Neuronal stem cell (in vitro differentiated cells): ENCODE measurements around the gene ADAMTS17.

ENCODE experiments used
- DNase-seq: peaks from one replicate; pipeline ENCODE4 v3.0.0-alpha.2; 2013; ENCODE audit warnings: low spot score
- H2AFZ ChIP-seq: one replicate; pipeline ENCODE4 v1.6.1; 2013; ENCODE audit warnings: mild to moderate bottlenecking, low read length, inconsistent platforms
- H2AK5ac ChIP-seq: 2 replicates; pipeline ENCODE4 v1.6.1; 2013; ENCODE audit warnings: low read depth, mild to moderate bottlenecking, inconsistent platforms, low read length, moderate library complexity, mixed read lengths
- H2BK120ac ChIP-seq: 2 replicates; pipeline ENCODE4 v1.6.1; 2013; ENCODE audit warnings: low read depth, mild to moderate bottlenecking, inconsistent platforms, low read length, moderate library complexity, mixed read lengths
- H2BK12ac ChIP-seq: one replicate; pipeline ENCODE4 v1.6.1; 2013; ENCODE audit warnings: low read length, inconsistent platforms
- H2BK15ac ChIP-seq: 2 replicates; pipeline ENCODE4 v1.6.1; 2013; ENCODE audit warnings: mild to moderate bottlenecking, low read length, inconsistent platforms, mixed read lengths
- H2BK5ac ChIP-seq: one replicate; pipeline ENCODE4 v1.6.1; 2013; ENCODE audit warnings: inconsistent platforms, mild to moderate bottlenecking, low read length, moderate library complexity
- H3K14ac ChIP-seq: one replicate; pipeline ENCODE4 v1.6.1; 2013; ENCODE audit warnings: low read length, inconsistent platforms
- H3K18ac ChIP-seq: 2 replicates; pipeline ENCODE4 v1.6.1; 2013; ENCODE audit warnings: low read length, inconsistent platforms
- H3K23ac ChIP-seq: 2 replicates; pipeline ENCODE4 v1.6.1; 2013; ENCODE audit warnings: low read depth, mild to moderate bottlenecking, mixed read lengths, low read length, inconsistent platforms; ENCODE audit not compliant: poor library complexity
- H3K27ac ChIP-seq: replicated peaks from 3 replicates; pipeline ENCODE4 v1.5.1; 2013; ENCODE audit warnings: low read length, inconsistent platforms
- H3K27me3 ChIP-seq, 3 experiments: 2 replicates each; pipeline ENCODE4 v1.6.1; 2013; ENCODE audit warnings: low read length in 3 of 3, mild to moderate bottlenecking in 2 of 3, inconsistent platforms in 1 of 3, low read depth in 1 of 3, mixed read lengths in 1 of 3, moderate library complexity in 1 of 3; ENCODE audit not compliant: control insufficient read depth in 3 of 3, insufficient read depth in 3 of 3
- H3K36me3 ChIP-seq, 2 donors: replicated peaks in 1 of 2; 2 replicates each; pipeline ENCODE4 v1.6.1; 2013; ENCODE audit warnings: low read length in 2 of 2; ENCODE audit not compliant: control insufficient read depth in 2 of 2, insufficient read depth in 2 of 2
- H3K4ac ChIP-seq: 2 replicates; pipeline ENCODE4 v1.6.1; 2013; ENCODE audit warnings: inconsistent platforms, mild to moderate bottlenecking, low read length, moderate library complexity
- H3K4me1 ChIP-seq, 2 donors: 1 replicate in 1 of 2; 2 replicates in 1 of 2; pipeline ENCODE4 v1.6.1; 2013; ENCODE audit warnings: low read length in 2 of 2, low read depth in 1 of 2; ENCODE audit not compliant: control insufficient read depth in 2 of 2, insufficient read depth in 1 of 2
- H3K4me2 ChIP-seq: one replicate; pipeline ENCODE4 v1.6.1; 2013; ENCODE audit warnings: mild to moderate bottlenecking, low read length, inconsistent platforms; ENCODE audit not compliant: insufficient read depth, poor library complexity, severe bottlenecking
- H3K4me3 ChIP-seq, 2 donors: 2 replicates each; pipeline ENCODE4 v1.5.1; 2013; ENCODE audit warnings: low read length in 2 of 2, mild to moderate bottlenecking in 2 of 2, inconsistent platforms in 1 of 2, moderate library complexity in 1 of 2
- H3K79me1 ChIP-seq: one replicate; pipeline ENCODE4 v1.6.1; 2013; ENCODE audit warnings: low read depth, mild to moderate bottlenecking, inconsistent platforms, low read length, moderate library complexity
- H3K9ac ChIP-seq: one replicate; pipeline ENCODE4 v1.6.1; 2013; ENCODE audit warnings: mild to moderate bottlenecking, low read depth, low read length, inconsistent platforms; ENCODE audit not compliant: poor library complexity
- H3K9me3 ChIP-seq, 2 donors: replicated peaks in 1 of 2; 2 replicates each; pipeline versions ENCODE3 to v1.6.1; 2013; ENCODE audit warnings: low read length in 2 of 2, mild to moderate bottlenecking in 2 of 2, inconsistent platforms in 1 of 2, low read depth in 1 of 2, mixed read lengths in 1 of 2, moderate library complexity in 1 of 2; ENCODE audit not compliant: control insufficient read depth in 2 of 2, insufficient read depth in 1 of 2
- H4K8ac ChIP-seq: one replicate; pipeline ENCODE4 v1.6.1; 2013; ENCODE audit warnings: low read depth, mild to moderate bottlenecking, inconsistent platforms, low read length, moderate library complexity
- H4K91ac ChIP-seq: one replicate; pipeline ENCODE4 v1.6.1; 2013; ENCODE audit warnings: low read length, low read depth, mild to moderate bottlenecking, inconsistent platforms; ENCODE audit not compliant: poor library complexity
- WGBS, 2 donors: extraction: QIAGEN DNeasy Blood & Tissue Kit; methylation state at CpG; one replicate each; pipeline ENCODE4 v1.1.7; 2013; ENCODE audit warnings: missing lambda C conversion rate in 2 of 2, mixed read lengths in 1 of 2; ENCODE audit not compliant: insufficient read length in 2 of 2, insufficient replicate concordance in 1 of 2; ENCODE audit errors: extremely low coverage in 2 of 2; 5-methylcytosine and 5-hydroxymethylcytosine counted together

The ADAMTS17 gene

GRCh38 chr15:99955181-99955525, 386.6 kb downstream of the ADAMTS17 start:
- H2BK15ac ChIP-seq: no peak overlapping the region
- H3K23ac ChIP-seq: no peak overlapping the region
- no peaks in the 10 kb centered on the region for H3K4me1 ChIP-seq
- no peak overlapping the region for H3K9ac ChIP-seq
- no peak overlapping the region for H3K18ac ChIP-seq
- H3K9me3 ChIP-seq: no peaks in the 10 kb centered on the region
- no peaks in the 10 kb centered on the region for H3K36me3 ChIP-seq
- H2BK12ac ChIP-seq: no peak overlapping the region
- H3K4ac ChIP-seq: no peak overlapping the region
- H2BK120ac ChIP-seq: no peak overlapping the region
- H3K4me2 ChIP-seq: no peak overlapping the region
- no peak overlapping the region for H2AK5ac ChIP-seq
- WGBS, 2 donors: no CpG with 5 or more reads among the region's 1 CpG
- no peak overlapping the region for H3K4me3 ChIP-seq
- H4K91ac ChIP-seq: no peak overlapping the region
- H2BK5ac ChIP-seq: no peak overlapping the region
- H3K27ac ChIP-seq: no peak overlapping the region
- no peak overlapping the region for H2AFZ ChIP-seq
- no peak overlapping the region for H4K8ac ChIP-seq
- no peaks in the 10 kb centered on the region for H3K27me3 ChIP-seq
- H3K79me1 ChIP-seq: no peaks in the 10 kb centered on the region
- DNase-seq: no peak
- no peak overlapping the region for H3K14ac ChIP-seq

GRCh38 chr15:99954361-99955180, 387.2 kb downstream of the ADAMTS17 start:
- H3K9ac ChIP-seq: no peak overlapping the region
- no peaks in the 10 kb centered on the region for H3K4me1 ChIP-seq
- no peak overlapping the region for H3K14ac ChIP-seq
- no peak overlapping the region for H2BK12ac ChIP-seq
- H3K27me3 ChIP-seq: no peaks in the 10 kb centered on the region
- H4K8ac ChIP-seq: no peak overlapping the region
- no peak overlapping the region for H3K4me2 ChIP-seq
- no peak overlapping the region for H2BK120ac ChIP-seq
- no peak overlapping the region for H2BK5ac ChIP-seq
- H3K79me1 ChIP-seq: no peaks in the 10 kb centered on the region
- H3K27ac ChIP-seq: no peak overlapping the region
- no CpG with 5 or more reads among the region's 11 CpGs for WGBS, 2 donors
- no peak overlapping the region for H3K18ac ChIP-seq
- H2AFZ ChIP-seq: no peak overlapping the region
- no peak for DNase-seq
- H3K36me3 ChIP-seq: no peaks in the 10 kb centered on the region
- no peaks in the 10 kb centered on the region for H3K9me3 ChIP-seq
- no peak overlapping the region for H2AK5ac ChIP-seq
- H3K4ac ChIP-seq: no peak overlapping the region
- H3K23ac ChIP-seq: no peak overlapping the region
- H4K91ac ChIP-seq: no peak overlapping the region
- H3K4me3 ChIP-seq: no peak overlapping the region
- no peak overlapping the region for H2BK15ac ChIP-seq

GRCh38 chr15:99953886-99954285, 387.9 kb downstream of the ADAMTS17 start:
- Histone ChIP-seq H3K14ac (no peak overlapping the region), H3K18ac (no peak overlapping the region), H3K9me3 (no peaks in the 10 kb centered on the region), H3K9ac (no peak overlapping the region), H4K8ac (no peak overlapping the region), H3K79me1 (no peaks in the 10 kb centered on the region), H3K23ac (no peak overlapping the region), H3K27me3 (no peaks in the 10 kb centered on the region), H3K27ac (no peak overlapping the region), H2BK15ac (no peak overlapping the region), H2AK5ac (no peak overlapping the region), H3K4ac (no peak overlapping the region), H2BK120ac (no peak overlapping the region), H3K36me3 (no peaks in the 10 kb centered on the region), H3K4me2 (no peak overlapping the region), H2BK5ac (no peak overlapping the region), H3K4me3 (no peak overlapping the region), H2BK12ac (no peak overlapping the region), H2AFZ (no peak overlapping the region), H3K4me1 (no peaks in the 10 kb centered on the region), H4K91ac (no peak overlapping the region)
- WGBS, 2 donors: no CpG with 5 or more reads among the region's 7 CpGs
- no peak for DNase-seq

GRCh38 chr15:99951511-99951910, 390.3 kb downstream of the ADAMTS17 start:
- Histone ChIP-seq H2BK15ac (no peak overlapping the region), H3K23ac (no peak overlapping the region)
- no CpG with 5 or more reads among the region's 5 CpGs for WGBS, 2 donors

More at GRCh38 chr15:99951511-99951910, 390.3 kb downstream of the ADAMTS17 start:
- Histone ChIP-seq H3K18ac (no peak overlapping the region), H2BK12ac (no peak overlapping the region), H2BK5ac (no peak overlapping the region), H2AK5ac (no peak overlapping the region), H3K14ac (no peak overlapping the region), H3K9ac (no peak overlapping the region), H4K91ac (no peak overlapping the region), H3K79me1 (no peaks in the 10 kb centered on the region), H2BK120ac (no peak overlapping the region), H3K27me3 (no peaks in the 10 kb centered on the region), H3K36me3 (no peaks in the 10 kb centered on the region), H3K4me1 (no peaks in the 10 kb centered on the region), H3K4ac (no peak overlapping the region), H3K4me3 (no peak overlapping the region), H3K9me3 (no peaks in the 10 kb centered on the region), H2AFZ (no peak overlapping the region), H3K27ac (no peak overlapping the region), H3K4me2 (no peak overlapping the region), H4K8ac (no peak overlapping the region)
- DNase-seq: no peak
